Adrenal gland (tissue), 5 donors: ENCODE data around the gene PRPS1L1.

ENCODE experiments used
- POLR2A ChIP-seq, 2 donors: fragments of 450-650 bp; IDR thresholded peaks; one replicate each; pipeline ENCODE4 v1.6.1; 2017; ENCODE audit warnings: antibody characterized with exemption in 2 of 2, mild to moderate bottlenecking in 2 of 2, moderate library complexity in 1 of 2
- TF ChIP-seq, protein P1 (sequence below), 6 experiments: fragments of 450-650 bp in 4 of 6; fragments of 200-600 bp in 2 of 6; sonication (generic) in 1 of 6; IDR thresholded peaks; 1 replicate in 5 of 6; 2 replicates in 1 of 6; pipeline versions ENCODE4 v1.5.1 to v1.8.0; 2016 to 2021; ENCODE audit warnings: antibody characterized with exemption in 6 of 6, mild to moderate bottlenecking in 2 of 6, moderate library complexity in 1 of 6
- donor health status: DM: no; HTN: no; CAD: no.

DNA sequence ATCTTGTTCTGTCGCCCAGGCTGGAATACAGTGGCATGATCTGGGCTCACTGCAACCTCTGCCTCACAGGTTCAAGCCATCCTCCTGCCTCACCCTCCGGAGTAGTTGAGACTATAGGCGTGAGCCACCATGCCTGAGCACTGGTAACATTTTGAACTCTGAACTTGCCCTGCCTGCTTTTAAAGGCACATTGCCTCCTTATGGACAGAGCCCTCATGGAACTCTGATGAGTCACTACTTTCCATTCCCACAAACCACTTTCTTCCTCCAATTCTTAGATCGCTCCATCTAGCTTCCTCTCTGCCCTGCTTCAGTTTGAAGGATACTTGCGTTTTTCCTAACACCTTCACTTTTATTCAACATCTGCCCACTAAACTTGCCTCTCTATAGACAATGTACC, 38.1 kb downstream of the PRPS1L1 start:
- TF ChIP-seq, protein P1, sequence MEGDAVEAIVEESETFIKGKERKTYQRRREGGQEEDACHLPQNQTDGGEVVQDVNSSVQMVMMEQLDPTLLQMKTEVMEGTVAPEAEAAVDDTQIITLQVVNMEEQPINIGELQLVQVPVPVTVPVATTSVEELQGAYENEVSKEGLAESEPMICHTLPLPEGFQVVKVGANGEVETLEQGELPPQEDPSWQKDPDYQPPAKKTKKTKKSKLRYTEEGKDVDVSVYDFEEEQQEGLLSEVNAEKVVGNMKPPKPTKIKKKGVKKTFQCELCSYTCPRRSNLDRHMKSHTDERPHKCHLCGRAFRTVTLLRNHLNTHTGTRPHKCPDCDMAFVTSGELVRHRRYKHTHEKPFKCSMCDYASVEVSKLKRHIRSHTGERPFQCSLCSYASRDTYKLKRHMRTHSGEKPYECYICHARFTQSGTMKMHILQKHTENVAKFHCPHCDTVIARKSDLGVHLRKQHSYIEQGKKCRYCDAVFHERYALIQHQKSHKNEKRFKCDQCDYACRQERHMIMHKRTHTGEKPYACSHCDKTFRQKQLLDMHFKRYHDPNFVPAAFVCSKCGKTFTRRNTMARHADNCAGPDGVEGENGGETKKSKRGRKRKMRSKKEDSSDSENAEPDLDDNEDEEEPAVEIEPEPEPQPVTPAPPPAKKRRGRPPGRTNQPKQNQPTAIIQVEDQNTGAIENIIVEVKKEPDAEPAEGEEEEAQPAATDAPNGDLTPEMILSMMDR (IDR thresholded peaks at IDR 0.05) = no peak
- no peak for TF ChIP-seq POLR2A (IDR thresholded peaks at IDR 0.05)
